ENCODE results near the gene KCNJ6.

DNA sequence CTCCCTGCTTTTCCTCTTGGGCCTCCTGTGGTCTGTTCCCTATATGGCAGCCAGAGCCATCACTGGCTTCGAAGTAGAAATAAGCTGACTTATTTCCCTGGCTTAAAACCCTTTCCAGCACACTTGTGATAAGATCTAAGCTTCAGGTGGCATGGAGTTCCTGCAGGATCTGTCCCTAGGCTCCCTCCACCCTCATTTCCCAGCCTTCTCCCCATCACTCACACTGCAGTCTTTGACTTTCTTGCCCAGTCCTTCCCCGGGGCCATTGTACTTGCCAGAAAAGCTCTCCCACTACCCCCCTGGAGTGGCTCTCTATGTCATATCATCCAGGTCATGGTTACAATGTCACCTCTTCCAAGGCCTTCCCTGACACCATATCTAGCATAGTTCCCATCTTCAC, 55.8 kb downstream of the KCNJ6 start:
- no peak for TF ChIP-seq CTCF (IDR thresholded peaks at IDR 0.05)
- TF ChIP-seq SIN3A (IDR thresholded peaks at IDR 0.05; ENCODE audit: borderline replicate concordance, insufficient read depth, low read depth, low read length), result no peak
- no peak for TF ChIP-seq POLR2AphosphoS5 (IDR thresholded peaks at IDR 0.05; ENCODE audit: low read depth, low read length)
- TF ChIP-seq REST (IDR thresholded peaks at IDR 0.05; ENCODE audit: insufficient read depth in 1 of 2, low read depth in 2 of 2, low read length in 1 of 2), result no peak
